ENCODE measurements around the gene FOXK1.

Gene FOXK1

GRCh38 chr7:4699841-4700240 is 17.7 kb downstream of the FOXK1 start:
- DNase-seq (ENCODE audit: low read depth in 2 of 2): no peak

GRCh38 chr7:4700577-4701235 is 18.6 kb downstream of the FOXK1 start:
- no peak for DNase-seq (ENCODE audit: low read depth in 2 of 2)

- no peak for DNase-seq (ENCODE audit: low read depth in 2 of 2)
Observed at GRCh38 chr7:4702961-4703512, 20.9 kb downstream of the FOXK1 start.

GRCh38 chr7:4703532-4703931 is 21.4 kb downstream of the FOXK1 start:
- no peak for DNase-seq (ENCODE audit: low read depth in 2 of 2)

GRCh38 chr7:4706384-4707216 is 24.5 kb downstream of the FOXK1 start:
- no peak for DNase-seq (ENCODE audit: low read depth in 2 of 2)

- no peak for DNase-seq (ENCODE audit: low read depth in 2 of 2)
Observed at GRCh38 chr7:4707217-4707741, 25.2 kb downstream of the FOXK1 start.

GRCh38 chr7:4707980-4708411 is 25.9 kb downstream of the FOXK1 start:
- no peak for DNase-seq (ENCODE audit: low read depth in 2 of 2)

GRCh38 chr7:4709187-4709586 is 27.1 kb downstream of the FOXK1 start:
- no peak for DNase-seq (ENCODE audit: low read depth in 2 of 2)

GRCh38 chr7:4711093-4711492 is 29.0 kb downstream of the FOXK1 start:
- DNase-seq (ENCODE audit: low read depth in 2 of 2): no peak

- DNase-seq (ENCODE audit: low read depth in 2 of 2): no peak
Observed at GRCh38 chr7:4711634-4712033, 29.5 kb downstream of the FOXK1 start.

GRCh38 chr7:4712281-4713182 is 30.4 kb downstream of the FOXK1 start:
- DNase-seq (ENCODE audit: low read depth in 2 of 2): no peak

- no peak for DNase-seq (ENCODE audit: low read depth in 2 of 2)
Observed at GRCh38 chr7:4713183-4713784, 31.2 kb downstream of the FOXK1 start.

GRCh38 chr7:4714161-4714700 is 32.1 kb downstream of the FOXK1 start:
- no peak for DNase-seq (ENCODE audit: low read depth in 2 of 2)

GRCh38 chr7:4714767-4715409 is 32.8 kb downstream of the FOXK1 start:
- no peak for DNase-seq (ENCODE audit: low read depth in 2 of 2)

- no peak for DNase-seq (ENCODE audit: low read depth in 2 of 2)
Observed at GRCh38 chr7:4715410-4715776, 33.3 kb downstream of the FOXK1 start.

GRCh38 chr7:4716946-4717795 is 35.1 kb downstream of the FOXK1 start:
- DNase-seq (ENCODE audit: low read depth in 2 of 2): no peak

- no peak for DNase-seq (ENCODE audit: low read depth in 2 of 2)
Observed at GRCh38 chr7:4718075-4718474, 36.0 kb downstream of the FOXK1 start.

- DNase-seq (ENCODE audit: low read depth in 2 of 2): no peak
Observed at GRCh38 chr7:4720225-4720624, 38.1 kb downstream of the FOXK1 start.

- no peak for DNase-seq (ENCODE audit: low read depth in 2 of 2)
Observed at GRCh38 chr7:4722308-4722707, 40.2 kb downstream of the FOXK1 start.
